EL (cell line): Measurements from ENCODE around the gene YIPF6.
"Not testable (repeated sequence)": the region's sequence is repeated elsewhere in the genome, so short reads cannot be mapped to it uniquely, and the experiment has no call there.

ENCODE experiments used
- DNase-seq: peaks from one replicate; pipeline ENCODE4 v3.0.0-alpha.2; 2016

YIPF6 gene, protein sequence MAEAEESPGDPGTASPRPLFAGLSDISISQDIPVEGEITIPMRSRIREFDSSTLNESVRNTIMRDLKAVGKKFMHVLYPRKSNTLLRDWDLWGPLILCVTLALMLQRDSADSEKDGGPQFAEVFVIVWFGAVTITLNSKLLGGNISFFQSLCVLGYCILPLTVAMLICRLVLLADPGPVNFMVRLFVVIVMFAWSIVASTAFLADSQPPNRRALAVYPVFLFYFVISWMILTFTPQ

DNA sequence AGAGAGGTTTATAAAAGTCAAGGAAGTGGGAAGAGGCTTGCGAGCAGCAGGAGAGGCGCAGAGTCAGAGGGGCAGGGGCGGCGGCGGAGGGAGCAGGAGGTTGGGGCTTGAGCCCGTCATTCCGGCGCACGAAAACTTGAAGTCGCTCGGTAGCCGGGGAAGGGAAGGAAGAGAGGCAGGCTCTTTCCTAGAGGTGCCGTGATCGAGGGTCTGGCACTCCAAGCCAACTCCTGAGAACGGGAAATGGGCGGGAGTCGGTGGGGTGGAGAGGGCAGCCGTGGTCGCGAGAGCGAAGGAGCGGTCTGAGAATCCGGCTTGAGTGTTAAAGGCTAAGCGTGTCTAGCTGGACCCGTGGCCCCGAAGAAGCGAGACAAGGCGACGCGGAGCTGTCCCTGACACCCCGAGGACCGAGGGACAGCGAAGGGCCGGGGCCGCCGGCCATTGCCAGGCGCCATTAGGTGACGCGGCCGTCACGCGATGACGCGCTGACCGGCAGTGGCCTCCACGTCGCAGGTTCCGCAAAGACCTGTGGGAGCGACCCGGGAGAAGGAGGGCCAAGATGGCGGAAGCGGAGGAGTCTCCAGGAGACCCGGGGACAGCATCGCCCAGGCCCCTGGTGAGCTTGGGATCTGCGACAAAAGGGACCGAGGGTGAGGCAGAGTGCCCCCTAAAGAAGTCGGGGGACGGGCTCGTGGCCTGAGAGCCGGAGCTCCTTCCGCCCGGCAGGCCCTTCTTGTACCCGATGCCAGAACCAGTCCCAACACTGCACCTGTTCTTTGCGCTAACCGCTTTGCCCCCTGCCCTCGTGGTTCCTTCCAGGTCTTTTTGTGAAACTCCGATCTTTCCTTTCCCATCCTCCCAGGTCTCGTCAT is at the start of gene YIPF6:
Gene YIPF6 (plus strand): TSS at position 544 of the 872 bp plus-strand sequence. CDS start 16 bp downstream, at position 560.
- peak; percentile 71 for DNase-seq

- no peak for DNase-seq
Observed at GRCh38 chrX:68451720-68452119, 47.1 kb upstream of the YIPF6 start.

- DNase-seq: no peak
Observed at GRCh38 chrX:68454476-68455150, 44.2 kb upstream of the YIPF6 start.

DNA sequence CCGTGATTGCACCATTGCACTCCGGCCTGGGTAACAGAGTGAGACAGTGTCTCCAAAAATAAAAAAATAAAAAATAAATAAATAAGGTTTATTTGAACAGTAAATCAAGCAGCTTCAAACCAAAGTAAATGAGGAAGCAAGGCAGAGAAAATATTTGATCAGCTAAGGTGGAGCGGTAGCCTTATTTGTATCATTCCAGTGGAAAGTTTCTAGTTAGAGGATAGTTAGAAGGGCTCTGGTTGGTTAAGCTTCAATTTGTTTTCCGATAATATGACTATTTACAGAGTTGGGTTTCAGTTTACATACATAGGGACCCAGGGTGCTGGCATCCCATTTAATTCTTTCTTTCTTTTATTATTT is 43.7 kb upstream of the YIPF6 start:
- DNase-seq: no peak

DNA sequence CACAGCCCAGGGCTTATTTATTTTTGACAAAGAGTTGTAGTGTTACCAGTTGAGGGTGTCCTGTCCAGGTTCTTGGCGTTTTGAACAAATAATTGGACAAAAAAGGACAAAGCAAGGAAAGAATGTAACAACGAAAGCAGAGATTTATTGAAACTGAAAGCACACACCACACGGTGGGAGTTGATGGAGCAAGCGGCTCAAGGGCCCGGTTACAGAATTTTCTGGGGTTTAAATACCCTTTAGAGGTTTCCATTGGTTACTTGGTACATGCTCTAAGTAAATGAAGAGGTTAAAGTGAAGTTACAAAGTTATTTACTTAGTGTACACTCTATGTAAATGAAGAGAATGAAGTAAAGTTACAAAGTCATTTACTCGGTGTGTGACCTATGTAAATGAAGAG is 37.8 kb upstream of the YIPF6 start:
- DNase-seq: no peak

DNA sequence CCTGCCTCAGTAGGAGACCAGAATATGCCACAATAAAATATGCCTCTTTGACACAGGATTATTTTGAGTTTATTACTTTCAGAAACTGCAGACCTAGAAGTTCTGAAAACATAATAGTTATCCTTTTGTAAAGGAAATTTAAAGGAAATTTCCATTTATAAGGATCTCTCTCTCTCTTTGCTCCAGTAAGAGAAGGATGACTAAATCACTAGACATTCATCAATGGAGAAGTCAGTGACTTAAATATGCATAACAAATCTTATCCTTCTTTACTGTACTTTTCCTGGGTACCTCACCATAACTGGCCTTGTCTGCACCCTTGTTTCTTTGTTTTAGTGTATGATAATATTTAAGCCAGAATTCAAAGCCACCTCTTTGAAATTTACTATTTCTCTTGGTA is 37.3 kb upstream of the YIPF6 start:
- DNase-seq: no peak

- peak; percentile 63 for DNase-seq
Observed at GRCh38 chrX:68462197-68462596, 36.7 kb upstream of the YIPF6 start.

DNA sequence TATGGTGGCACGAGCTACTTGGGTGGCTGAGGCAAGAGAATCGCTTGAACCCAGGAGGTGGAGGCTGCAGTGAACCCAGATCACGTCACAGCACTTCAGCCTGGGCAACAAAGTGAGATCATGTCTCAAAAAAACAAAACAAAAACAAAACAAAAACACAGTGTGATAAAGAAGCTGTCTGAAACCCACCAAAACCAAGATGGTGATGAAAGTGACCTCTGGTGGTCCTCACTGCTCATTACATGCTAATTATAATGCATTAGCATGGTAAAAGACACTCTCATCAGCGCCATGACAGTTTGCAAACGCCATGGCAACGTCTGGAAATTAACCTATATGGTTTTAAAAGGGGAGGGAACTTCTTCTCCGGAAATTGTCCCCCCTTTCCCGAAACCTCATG is 36.2 kb upstream of the YIPF6 start:
- DNase-seq: peak; percentile 66

GRCh38 chrX:68463880-68464279 is 35.0 kb upstream of the YIPF6 start:
- no peak for DNase-seq

GRCh38 chrX:68464796-68465195 is 34.1 kb upstream of the YIPF6 start:
- DNase-seq: no peak

- no peak for DNase-seq
Observed at GRCh38 chrX:68480969-68481368, 17.9 kb upstream of the YIPF6 start.

DNA sequence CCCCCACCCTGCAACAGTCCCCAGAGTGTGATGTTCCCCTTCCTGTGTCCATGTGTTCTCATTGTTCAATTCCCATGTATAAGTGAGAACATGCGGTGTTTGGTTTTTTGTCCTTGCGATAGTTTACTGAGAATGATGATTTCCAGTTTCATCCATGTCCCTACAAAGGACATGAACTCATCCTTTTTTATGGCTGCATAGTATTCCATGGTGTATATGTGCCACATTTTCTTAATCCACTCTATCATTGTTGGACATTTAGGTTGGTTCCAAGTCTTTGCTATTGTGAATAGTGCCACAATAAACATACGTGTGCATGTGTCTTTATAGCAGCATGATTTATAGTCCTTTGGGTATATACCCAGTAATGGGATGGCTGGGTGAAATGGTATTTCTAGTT is 12.7 kb upstream of the YIPF6 start:
- DNase-seq: not testable (repeated sequence)

DNA sequence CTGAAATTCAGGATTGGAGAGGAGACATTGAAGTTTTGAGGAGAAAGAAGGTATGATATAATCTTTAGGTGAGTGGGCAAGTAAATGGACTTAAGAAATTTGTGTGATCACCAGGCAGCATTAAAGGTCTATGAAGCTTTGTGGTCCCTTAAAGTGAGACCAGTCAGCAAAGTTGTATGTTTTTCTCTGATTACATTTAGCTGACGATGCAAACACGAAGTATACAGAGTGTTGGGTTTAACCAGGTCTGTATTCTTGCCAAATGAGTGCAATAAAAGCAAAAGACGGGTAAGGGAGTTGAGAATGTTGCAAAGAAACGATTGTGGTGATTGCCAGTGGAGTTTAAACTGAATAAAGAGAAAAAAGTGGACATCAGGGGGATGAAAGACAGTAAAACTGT is 11.6 kb upstream of the YIPF6 start:
- no peak for DNase-seq

DNA sequence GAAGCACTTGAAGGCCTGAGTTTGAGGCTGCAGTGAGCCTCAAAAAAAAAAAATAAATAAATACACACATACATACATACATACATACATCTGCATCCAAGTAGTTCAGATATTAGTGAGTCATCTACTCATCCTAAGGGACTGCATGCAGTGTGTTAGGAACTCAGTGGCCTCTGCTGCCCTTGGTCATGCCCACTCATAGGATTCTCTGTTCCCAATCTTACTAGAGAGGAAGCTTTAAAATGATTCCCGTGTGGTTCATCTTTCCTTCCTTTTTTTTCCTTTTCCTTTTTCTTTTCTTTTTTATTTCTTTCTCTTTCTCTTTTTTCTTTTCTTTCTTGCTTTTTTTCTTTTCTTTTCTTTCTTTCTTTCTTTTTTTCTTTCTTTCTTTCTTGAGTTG is 10.9 kb upstream of the YIPF6 start:
- DNase-seq: no peak

- no peak for DNase-seq
Observed at GRCh38 chrX:68488657-68489056, 10.2 kb upstream of the YIPF6 start.

DNA sequence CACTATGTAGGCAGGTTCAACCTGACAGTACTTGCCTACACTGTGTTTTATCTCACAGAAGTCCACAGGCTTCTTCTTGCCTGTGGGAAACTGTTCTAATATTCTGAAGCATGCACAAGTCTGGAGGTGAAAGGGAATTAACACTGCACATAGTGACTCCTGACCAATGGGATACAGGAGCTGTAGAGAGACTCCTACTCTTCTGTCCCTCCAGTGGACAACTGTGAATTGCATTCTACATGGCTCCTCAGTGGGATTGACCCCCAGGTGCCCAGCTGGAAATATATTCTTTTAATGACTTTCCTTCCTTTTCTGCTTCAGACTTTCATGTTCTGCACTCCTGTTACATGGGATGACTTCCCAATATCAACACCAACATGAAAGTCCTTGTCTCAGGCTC is 8.2 kb upstream of the YIPF6 start:
- DNase-seq: peak; percentile 31

GRCh38 chrX:68492583-68492982 is 6.3 kb upstream of the YIPF6 start:
- DNase-seq: no peak

DNA sequence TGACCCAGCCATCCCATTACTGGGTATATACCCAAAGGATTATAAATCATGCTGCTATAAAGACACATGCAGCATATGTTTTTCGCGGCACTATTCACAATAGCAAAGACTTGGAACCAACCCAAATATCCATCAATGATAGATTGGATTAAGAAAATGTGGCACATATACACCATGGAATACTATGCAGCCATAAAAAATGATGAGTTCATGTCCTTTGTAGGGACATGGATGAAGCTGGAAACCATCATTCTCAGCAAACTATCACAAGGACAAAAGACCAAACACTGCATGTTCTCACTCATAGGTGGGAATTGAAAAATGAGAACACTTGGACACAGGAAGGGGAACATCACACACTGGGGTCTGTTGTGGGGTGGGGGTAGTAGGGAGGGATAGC is 5.1 kb upstream of the YIPF6 start:
- not testable (repeated sequence) for DNase-seq

- no peak for DNase-seq
Observed at GRCh38 chrX:68498044-68498507, 775 bp upstream of the YIPF6 start.

DNA sequence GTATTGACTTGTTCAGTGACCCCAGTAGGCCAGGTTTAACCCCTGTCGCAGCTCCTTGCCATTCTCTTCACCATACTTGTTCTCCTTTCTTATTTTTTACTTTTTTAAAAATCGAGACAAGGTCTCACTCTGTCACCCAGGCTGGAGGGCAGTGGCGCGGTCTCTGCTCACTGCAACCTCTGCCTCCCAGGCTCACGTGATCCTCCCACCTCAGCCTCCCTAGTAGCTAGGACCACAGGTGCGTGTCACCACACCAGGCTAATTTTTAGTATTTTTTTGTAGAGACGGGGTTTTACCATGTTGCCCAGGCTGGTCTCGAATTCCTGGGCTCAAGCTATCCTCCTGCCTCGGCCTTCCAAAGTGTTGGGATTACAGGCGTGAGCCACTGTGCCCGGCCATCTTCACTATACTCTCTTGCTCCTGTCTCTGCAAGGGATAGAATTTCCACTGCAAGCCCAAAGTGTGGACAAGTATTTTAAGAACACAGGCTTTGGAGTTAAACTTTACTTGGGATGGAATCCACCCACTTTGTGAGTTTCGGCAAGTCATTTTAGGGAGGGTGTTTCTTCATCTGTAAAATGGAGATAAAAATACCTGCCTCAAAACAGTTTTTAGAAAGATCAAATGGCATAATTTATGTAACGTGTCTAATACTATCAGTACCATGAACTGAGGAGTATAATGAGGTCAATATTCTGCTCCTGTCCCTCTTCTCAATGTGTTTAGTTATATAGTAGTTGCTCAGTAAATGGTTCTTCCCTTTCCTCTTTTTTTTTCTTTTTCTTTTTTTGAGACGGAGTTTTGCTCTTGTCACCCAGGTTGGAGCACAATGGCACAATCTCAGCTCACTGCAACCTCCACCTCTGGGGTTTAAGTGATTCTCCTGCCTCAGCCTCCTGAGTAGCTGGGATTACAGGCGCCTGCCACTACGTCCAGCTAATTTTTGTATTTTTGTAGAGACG is 973 bp downstream of the YIPF6 start:
- DNase-seq: no peak

DNA sequence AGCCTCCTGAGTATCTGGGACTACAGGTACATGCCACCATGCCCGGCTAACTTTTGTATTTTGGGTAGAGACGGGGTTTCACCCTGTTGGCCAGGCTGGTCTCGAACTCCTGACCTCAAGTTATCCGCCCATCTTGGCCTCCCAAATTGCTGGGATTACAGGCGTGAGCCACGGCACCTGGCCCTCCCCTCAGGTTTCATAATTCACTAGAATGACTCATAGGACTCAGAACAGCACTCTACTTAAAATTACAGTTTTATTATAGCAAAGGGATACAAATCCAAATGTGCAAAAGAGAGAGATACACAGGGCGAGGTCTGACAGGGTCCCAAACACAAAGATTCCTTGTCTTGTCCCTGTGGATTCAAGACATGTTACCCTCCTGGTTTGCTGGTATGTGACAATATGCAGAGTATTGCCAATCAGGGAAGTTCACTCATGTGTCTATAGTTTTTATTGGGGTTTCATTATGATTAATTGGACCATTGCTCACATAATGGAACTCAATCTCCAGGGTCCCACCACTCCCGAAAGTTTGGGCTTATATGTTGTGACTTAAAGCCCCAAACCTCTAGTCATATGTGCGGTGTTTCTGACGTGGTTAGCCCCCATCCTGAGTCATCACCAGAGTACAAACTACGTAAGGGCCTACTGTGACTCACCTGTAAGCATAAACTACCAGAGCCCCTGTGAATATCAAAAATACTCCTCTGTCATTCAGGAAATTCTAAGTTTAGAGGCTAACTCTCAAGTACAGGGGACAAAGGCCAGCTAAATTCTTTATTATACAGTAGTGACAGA is 5.2 kb downstream of the YIPF6 start:
- DNase-seq: peak; percentile 63

GRCh38 chrX:68506649-68507048 is 7.8 kb downstream of the YIPF6 start:
- DNase-seq: no peak
